CD8-positive, alpha-beta memory T cell (primary cell): Measurements from ENCODE around the gene ZNF3. TPM values are rescaled to one million over a fixed set of nuclear protein-coding genes. Genes with fewer than 3 reads are reported as not detected.
A peak's percentile ranks its signal among the peaks of the same experiment; 100 is the strongest.
"Not testable (repeated sequence)": the region's sequence is repeated elsewhere in the genome, so short reads cannot be mapped to it uniquely, and the experiment has no call there.

Experiments used
- CTCF ChIA-PET: fragments of 350-600 bp; sonication (Branson Sonifier 250); formaldehyde crosslinking; loops from one replicate; lab custom pipeline; 2021; ENCODE audit warnings: antibody characterized with exemption; lab: Charles Lee
- POLR2A ChIA-PET: fragments of 350-600 bp; sonication (Branson Sonifier 250); formaldehyde crosslinking; loops from one replicate; lab custom pipeline; 2021; ENCODE audit warnings: antibody characterized with exemption; lab: Charles Lee
- DNase-seq, 5 donors: peaks; one replicate each; pipeline versions ENCODE4 v3.0.0 to v3.0.0-alpha.2; 2020 to 2022; ENCODE audit warnings: mixed read lengths in 1 of 5
- H3K27ac ChIP-seq: one replicate; pipeline ENCODE4 v1.7.0; 2013; ENCODE audit warnings: low read depth, mild to moderate bottlenecking, low read length, moderate library complexity
- H3K27me3 ChIP-seq: 2 replicates; pipeline ENCODE4 v1.7.0; 2013; ENCODE audit warnings: low read length, mild to moderate bottlenecking; ENCODE audit not compliant: insufficient read depth, poor library complexity, severe bottlenecking
- H3K36me3 ChIP-seq: 2 replicates; pipeline ENCODE4 v1.7.0; 2013; ENCODE audit warnings: mild to moderate bottlenecking, low read length, moderate library complexity; ENCODE audit not compliant: insufficient read depth
- H3K4me1 ChIP-seq: 2 replicates; pipeline ENCODE4 v1.7.0; 2013; ENCODE audit warnings: mild to moderate bottlenecking, low read length, moderate library complexity; ENCODE audit not compliant: insufficient read depth
- H3K4me3 ChIP-seq: 2 replicates; pipeline ENCODE4 v1.7.0; 2013; ENCODE audit warnings: mild to moderate bottlenecking, low read length
- H3K9me3 ChIP-seq: 2 replicates; pipeline ENCODE4 v1.7.0; 2013; ENCODE audit warnings: mild to moderate bottlenecking, low read length
- H3K27ac Mint-ChIP-seq, 8 donors: one replicate each; pipeline ENCODE4 v1.8.0; 2020 to 2021; ENCODE audit warnings: mixed read lengths in 8 of 8, mild to moderate bottlenecking in 6 of 8, inconsistent platforms in 3 of 8, moderate library complexity in 3 of 8
- H3K27me3 Mint-ChIP-seq, 2 donors: one replicate each; pipeline ENCODE4 v1.8.0; 2020 to 2021; ENCODE audit warnings: mixed read lengths in 2 of 2, mild to moderate bottlenecking in 1 of 2, moderate library complexity in 1 of 2
- H3K36me3 Mint-ChIP-seq, 3 donors: one replicate each; pipeline ENCODE4 v1.8.0; 2020 to 2021; ENCODE audit warnings: mixed read lengths in 3 of 3, inconsistent platforms in 1 of 3, mild to moderate bottlenecking in 1 of 3
- H3K4me1 Mint-ChIP-seq, 3 donors: one replicate each; pipeline ENCODE4 v1.8.0; 2020 to 2021; ENCODE audit warnings: mixed read lengths in 3 of 3, inconsistent platforms in 1 of 3, mild to moderate bottlenecking in 1 of 3
- H3K4me3 Mint-ChIP-seq, 7 donors: one replicate each; pipeline ENCODE4 v1.8.0; 2020 to 2021; ENCODE audit warnings: mixed read lengths in 7 of 7, mild to moderate bottlenecking in 6 of 7, moderate library complexity in 4 of 7, inconsistent platforms in 2 of 7
- H3K9me3 Mint-ChIP-seq, 5 donors: one replicate each; pipeline ENCODE4 v1.8.0; 2020 to 2022; ENCODE audit warnings: mixed read lengths in 5 of 5, mild to moderate bottlenecking in 3 of 5, moderate library complexity in 2 of 5, inconsistent platforms in 1 of 5
- polyA plus RNA-seq: library from polyadenylated mRNA; unstranded; fragments of 300-500 nt; fragmentation: Illumina TruSeq; gene quantifications from one replicate; pipeline ENCODE4 v1.2.3, GENCODE V29; 2021
- total RNA-seq, 2 experiments: library from RNA; stranded (reverse); gene quantifications; one replicate each; pipeline ENCODE4 v1.2.3, GENCODE V29; 2021

Gene ZNF3
- total RNA-seq = 10 to 100 TPM; 26.8 to 27.9 TPM
- 29.8 TPM for polyA plus RNA-seq

- Histone ChIP-seq H3K36me3 (peaks cover 20% of the 10 kb centered on the region), H3K27ac (peak within 1 kb of the TSS; percentile 84), H3K4me1 (peaks cover 24% of the 10 kb centered on the region), H3K9me3 (no peaks in the 10 kb centered on the region), H3K27me3 (no peaks in the 10 kb centered on the region), H3K4me3 (peak within 1 kb of the TSS; percentile 92)
- Mint-ChIP-seq H3K27me3 (peaks cover 0 to 3% of the 10 kb centered on the region in 2 donors), H3K36me3 (peaks cover 4 to 29% (median 4%) of the 10 kb centered on the region in 3 donors), H3K27ac (peak within 1 kb of the TSS; percentile 73 to 98 (median 92)), H3K9me3 (no peaks in the 10 kb centered on the region), H3K4me3 (peak within 1 kb of the TSS; percentile 84 to 96 (median 93)), H3K4me1 (peaks cover 33 to 45% (median 42%) of the 10 kb centered on the region in 3 donors)
- POLR2A ChIA-PET = interaction anchor here (1.2 kb wide), 1 partner anchor 347 kb away, joined by 5 read pairs; the partner anchor contains the start of genes MEPCE and ZCWPW1
- CTCF ChIA-PET = interaction anchor here (0.8 to 5.1 kb wide), 11 partner anchors 11 to 102 kb away, joined by 3 to 26 read pairs (median 4); partner anchors contain the start of genes AP4M1 and MCM7
- peak; percentile 95 to 99 (median 97) for DNase-seq
Measured at GRCh38 chr7:100081535-100082102, at the start of gene ZNF3. TSS of gene ZNF3 (minus strand) at chr7:100081723. CDS start at chr7:100077357, 4,366 bp downstream.

- H3K27me3 Mint-ChIP-seq = peaks cover 0 to 2% of the 10 kb centered on the region in 2 donors
- peak overlapping the region; percentile 23 for H3K4me3 ChIP-seq
- peaks cover 20% of the 10 kb centered on the region for H3K4me1 ChIP-seq
Measured at GRCh38 chr7:100130608-100131453, 49.3 kb upstream of the ZNF3 start.

GRCh38 chr7:100130220-100130607 lies 48.7 kb upstream of the ZNF3 start:
- H3K36me3 Mint-ChIP-seq = peaks cover 0 to 10% (median 0%) of the 10 kb centered on the region in 3 donors
- not testable (repeated sequence) for H3K9me3 ChIP-seq, H3K4me3 Mint-ChIP-seq, H3K9me3 Mint-ChIP-seq, H3K27me3 ChIP-seq, DNase-seq, H3K27me3 Mint-ChIP-seq, H3K27ac ChIP-seq, H3K27ac Mint-ChIP-seq, H3K4me3 ChIP-seq, H3K36me3 ChIP-seq
- CTCF ChIA-PET = interaction anchor here (0.6 to 7.9 kb wide), 25 partner anchors 8 to 295 kb away, joined by 3 to 88 read pairs (median 4); partner anchors contain the start of genes AP4M1, CNPY4, GPC2 and LAMTOR4
- POLR2A ChIA-PET = interaction anchor here (0.5 to 1.3 kb wide), 4 partner anchors 15 to 404 kb away, joined by 3 to 4 read pairs (median 3); partner anchors contain the start of genes GPC2 and STAG3
- H3K4me1 ChIP-seq = peaks cover 24% of the 10 kb centered on the region
- H3K4me1 Mint-ChIP-seq = peaks cover 25 to 46% (median 28%) of the 10 kb centered on the region in 3 donors

More at GRCh38 chr7:100130608-100131453, 49.3 kb upstream of the ZNF3 start:
- H3K9me3 ChIP-seq = no peaks in the 10 kb centered on the region
- Mint-ChIP-seq H3K4me3 (peak overlapping the region in 2 of 7 donors; percentile 56 to 69), H3K27ac (peak overlapping the region in 2 of 8 donors; percentile 60 to 75), H3K4me1 (peaks cover 21 to 39% (median 23%) of the 10 kb centered on the region in 3 donors), H3K36me3 (peaks cover 0 to 10% (median 0%) of the 10 kb centered on the region in 3 donors), H3K9me3 (no peaks in the 10 kb centered on the region)
- no peaks in the 10 kb centered on the region for H3K27me3 ChIP-seq
- ChIA-PET POLR2A (interaction anchor here (0.5 to 1.3 kb wide), 6 partner anchors 11 to 403 kb away, joined by 3 to 8 read pairs (median 4); partner anchors contain the start of genes GPC2 and STAG3), CTCF (interaction anchor here (0.5 to 7.9 kb wide), 33 partner anchors 7 to 1147 kb away, joined by 3 to 88 read pairs (median 4); partner anchors contain the start of genes AP4M1, CNPY4, GPC2 and LAMTOR4)
- peak; percentile 72 to 85 (median 81) for DNase-seq
- H3K27ac ChIP-seq = no peak overlapping the region
- no peaks in the 10 kb centered on the region for H3K36me3 ChIP-seq

GRCh38 chr7:100128637-100128963 lies 47.1 kb upstream of the ZNF3 start:
- peaks cover 33 to 57% (median 39%) of the 10 kb centered on the region in 3 donors for H3K4me1 Mint-ChIP-seq
- H3K9me3 Mint-ChIP-seq = no peaks in the 10 kb centered on the region
- H3K4me3 Mint-ChIP-seq = peak overlapping the region; percentile 73 to 99 (median 84)
- H3K36me3 Mint-ChIP-seq = peaks cover 0 to 24% (median 3%) of the 10 kb centered on the region in 3 donors
- H3K27me3 ChIP-seq = no peaks in the 10 kb centered on the region
- no peak overlapping the region for H3K4me3 ChIP-seq
- H3K36me3 ChIP-seq = no peaks in the 10 kb centered on the region
- DNase-seq = no peak
- H3K9me3 ChIP-seq = no peaks in the 10 kb centered on the region
- no peak overlapping the region for H3K27ac ChIP-seq
- ChIA-PET POLR2A (interaction anchor here (0.5 to 4.7 kb wide), 3 partner anchors 9 to 102 kb away, joined by 3 to 50 read pairs (median 3); partner anchors contain the start of genes AP4M1 and MCM7), CTCF (interaction anchor here (0.7 to 7.9 kb wide), 13 partner anchors 10 to 300 kb away, joined by 3 to 88 read pairs (median 6); partner anchors contain the start of genes AP4M1, GPC2, MCM7 and PVRIG)
- peaks cover 31% of the 10 kb centered on the region for H3K4me1 ChIP-seq
- peaks cover 0 to 2% of the 10 kb centered on the region in 2 donors for H3K27me3 Mint-ChIP-seq
- H3K27ac Mint-ChIP-seq = peak overlapping the region in 4 of 8 donors; percentile 75 to 85 (median 82)

GRCh38 chr7:100127866-100128636 lies 46.5 kb upstream of the ZNF3 start:
- H3K27ac Mint-ChIP-seq = peak overlapping the region; percentile 61 to 85 (median 81)
- ChIA-PET CTCF (interaction anchor here (1.3 to 7.9 kb wide), 9 partner anchors 10 to 215 kb away, joined by 3 to 88 read pairs (median 7); partner anchors contain the start of genes AP4M1, MCM7 and PVRIG), POLR2A (interaction anchor here (0.5 to 4.7 kb wide), 3 partner anchors 8 to 102 kb away, joined by 3 to 50 read pairs (median 3); partner anchors contain the start of genes AP4M1 and MCM7)

GRCh38 chr7:100126931-100127865 lies 45.7 kb upstream of the ZNF3 start, which contains the start of gene MBLAC1:
TSS of gene MBLAC1 (plus strand) at chr7:100126967. CDS start at chr7:100127396, 429 bp downstream.
- no peaks in the 10 kb centered on the region for H3K9me3 Mint-ChIP-seq
- peaks cover 0 to 2% of the 10 kb centered on the region in 2 donors for H3K27me3 Mint-ChIP-seq
- peaks cover 27 to 57% (median 34%) of the 10 kb centered on the region in 3 donors for H3K4me1 Mint-ChIP-seq
- POLR2A ChIA-PET = interaction anchor here (0.7 to 4.7 kb wide), 6 partner anchors 16 to 302 kb away, joined by 3 to 50 read pairs (median 4); partner anchors contain the start of genes AP4M1, LAMTOR4, MCM7 and ZCWPW1
- CTCF ChIA-PET = interaction anchor here (1.0 to 3.9 kb wide), 11 partner anchors 10 to 214 kb away, joined by 3 to 19 read pairs (median 4); partner anchors contain the start of genes AP4M1, MCM7, PVRIG and TRIM4
- Histone ChIP-seq H3K4me1 (peaks cover 29% of the 10 kb centered on the region), H3K27me3 (no peaks in the 10 kb centered on the region), H3K36me3 (no peaks in the 10 kb centered on the region), H3K27ac (peak within 1 kb of the TSS; percentile 98), H3K9me3 (no peaks in the 10 kb centered on the region), H3K4me3 (peak within 1 kb of the TSS; percentile 90)
- H3K36me3 Mint-ChIP-seq = peaks cover 0 to 33% (median 3%) of the 10 kb centered on the region in 3 donors
- peak within 1 kb of the TSS; percentile 94 to 100 (median 99) for H3K4me3 Mint-ChIP-seq
- DNase-seq = peak; percentile 88 to 93 (median 90)
- peak within 1 kb of the TSS; percentile 96 to 100 (median 98) for H3K27ac Mint-ChIP-seq

More at GRCh38 chr7:100127866-100128636, 46.5 kb upstream of the ZNF3 start:
- DNase-seq = peak in 2 of 5 donors; percentile 9 to 19
- Histone ChIP-seq H3K4me3 (peak overlapping the region; percentile 90), H3K4me1 (peaks cover 31% of the 10 kb centered on the region), H3K9me3 (no peaks in the 10 kb centered on the region), H3K27ac (peak overlapping the region; percentile 98), H3K27me3 (no peaks in the 10 kb centered on the region), H3K36me3 (no peaks in the 10 kb centered on the region)
- Mint-ChIP-seq H3K9me3 (no peaks in the 10 kb centered on the region), H3K27me3 (peaks cover 0 to 2% of the 10 kb centered on the region in 2 donors), H3K36me3 (peaks cover 0 to 26% (median 3%) of the 10 kb centered on the region in 3 donors), H3K4me1 (peaks cover 33 to 57% (median 39%) of the 10 kb centered on the region in 3 donors), H3K4me3 (peak overlapping the region; percentile 73 to 99 (median 84))
